Body of pancreas (tissue), 4 donors: Measurements from ENCODE around the gene CELF1.

Source experiments
- CTCF ChIP-seq, 7 experiments: fragments of 450-650 bp in 4 of 7; fragments of 200-600 bp in 3 of 7; sonication (generic) in 3 of 7; IDR thresholded peaks; one replicate each; pipeline ENCODE4 v1.5.1; 2016 to 2019; ENCODE audit warnings: antibody characterized with exemption in 7 of 7
- POLR2A ChIP-seq, 3 donors: fragments of 450-650 bp; IDR thresholded peaks; one replicate each; pipeline ENCODE4 v1.6.1; 2016; ENCODE audit warnings: antibody characterized with exemption in 3 of 3, mild to moderate bottlenecking in 2 of 3

GRCh38 chr11:47564933-47565339, 12.0 kb upstream of the CELF1 start:
- TF ChIP-seq CTCF (IDR thresholded peaks at IDR 0.05) (no peak), POLR2A (IDR thresholded peaks at IDR 0.05) (no peak)
